HG03097 (cell line): ENCODE data around the gene U2SURP.
"Not testable (repeated sequence)": the region's sequence is repeated elsewhere in the genome, so short reads cannot be mapped to it uniquely, and the experiment has no call there.

Experiments used
- ATAC-seq: cut with Tn5 transposase; IDR thresholded peaks from one replicate; pipeline ENCODE4 v1.9.1; 2021; ENCODE audit not compliant: unreplicated experiment, low FRiP score

U2SURP gene

GRCh38 chr3:142976621-142977398, 24.6 kb upstream of the U2SURP start:
- no peak for ATAC-seq

- no peak for ATAC-seq
These were observed 24.0 kb upstream of the U2SURP start for GRCh38 chr3:142977399-142977728.

- no peak for ATAC-seq
These were observed 20.3 kb upstream of the U2SURP start for GRCh38 chr3:142981108-142981507.

GRCh38 chr3:142982038-142982773, 19.2 kb upstream of the U2SURP start:
- no peak for ATAC-seq

GRCh38 chr3:142983318-142983717, 18.1 kb upstream of the U2SURP start:
- ATAC-seq, result no peak

GRCh38 chr3:142984255-142984654, 17.1 kb upstream of the U2SURP start:
- no peak for ATAC-seq

- no peak for ATAC-seq
These were observed 14.2 kb upstream of the U2SURP start for GRCh38 chr3:142987080-142987700.

- no peak for ATAC-seq
These were observed 13.7 kb upstream of the U2SURP start for GRCh38 chr3:142987707-142988106.

- not testable (repeated sequence) for ATAC-seq
These were observed 13.1 kb upstream of the U2SURP start for GRCh38 chr3:142988221-142988620.

- not testable (repeated sequence) for ATAC-seq
These were observed 12.5 kb upstream of the U2SURP start for GRCh38 chr3:142988826-142989225.

- no peak for ATAC-seq
These were observed 10.6 kb upstream of the U2SURP start for GRCh38 chr3:142990721-142991120.

GRCh38 chr3:142992323-142992722, 9.0 kb upstream of the U2SURP start:
- no peak for ATAC-seq

GRCh38 chr3:142993958-142994442, 7.4 kb upstream of the U2SURP start:
- peak; percentile 47 for ATAC-seq

- ATAC-seq, result no peak
These were observed 4.0 kb upstream of the U2SURP start for GRCh38 chr3:142997330-142997729.

GRCh38 chr3:142998439-142998838, 2.9 kb upstream of the U2SURP start:
- ATAC-seq, result no peak

GRCh38 chr3:142999881-143000280, 1.5 kb upstream of the U2SURP start:
- no peak for ATAC-seq

GRCh38 chr3:143000528-143000927, 842 bp upstream of the U2SURP start:
- no peak for ATAC-seq

- peak; percentile 46 for ATAC-seq
These were observed 369 bp upstream of the U2SURP start for GRCh38 chr3:143001034-143001368.

GRCh38 chr3:143002083-143002712, 828 bp downstream of the U2SURP start:
- ATAC-seq, result peak; percentile 28

GRCh38 chr3:143002727-143003126, 1.4 kb downstream of the U2SURP start:
- no peak for ATAC-seq

- ATAC-seq, result no peak
These were observed 3.5 kb downstream of the U2SURP start for GRCh38 chr3:143004823-143005222.
